ENCODE measurements around the gene TSNAX. TPM values are rescaled to one million over a fixed set of nuclear protein-coding genes. Genes with fewer than 3 reads are reported as not detected.
"Not testable (repeated sequence)": the region's sequence is repeated elsewhere in the genome, so short reads cannot be mapped to it uniquely, and the experiment has no call there.

Gene TSNAX
- total RNA-seq, 1 donor from 2014 or later, result 26.7 TPM

DNA sequence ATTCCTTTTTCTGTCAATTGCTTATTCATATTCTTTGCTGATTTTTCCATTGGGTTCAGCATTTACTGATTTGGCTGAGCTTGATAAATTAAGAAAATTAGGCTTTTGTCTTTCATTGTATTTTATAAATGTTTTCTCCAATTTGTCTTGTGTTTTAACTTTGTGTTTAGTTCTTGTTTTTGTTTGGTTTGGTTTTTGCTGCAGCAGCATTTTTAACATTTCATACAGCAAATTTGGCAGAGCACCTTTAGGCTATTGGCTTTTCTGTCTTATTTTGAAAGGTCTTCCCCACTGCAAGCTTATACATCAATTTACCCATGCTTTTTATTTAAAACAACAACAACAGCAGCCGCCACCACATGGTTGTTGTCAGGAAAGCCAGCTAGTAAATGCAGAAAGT, 64.3 kb downstream of the TSNAX start:
- DNase-seq, result no peak
- no peak for ATAC-seq
- intact Hi-C loops (cut with micrococcal nuclease), result no loop called here

DNA sequence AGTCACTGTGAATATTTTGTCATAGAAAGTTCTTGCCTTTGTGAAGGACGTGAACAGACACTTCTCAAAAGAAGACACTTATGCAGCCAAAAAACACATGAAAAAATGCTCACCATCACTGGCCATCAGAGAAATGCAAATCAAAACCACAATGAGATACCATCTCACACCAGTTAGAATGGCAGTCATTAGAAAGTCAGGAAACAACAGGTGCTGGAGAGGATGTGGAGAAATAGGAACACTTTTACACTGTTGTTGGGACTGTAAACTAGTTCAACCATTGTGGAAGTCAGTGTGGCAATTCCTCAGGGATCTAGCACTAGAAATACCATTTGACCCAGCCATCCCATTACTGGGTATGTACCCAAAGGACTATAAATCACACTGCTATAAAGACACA, 64.8 kb downstream of the TSNAX start:
- DNase-seq; ATAC-seq; intact Hi-C loops (cut with micrococcal nuclease): not testable (repeated sequence)

DNA sequence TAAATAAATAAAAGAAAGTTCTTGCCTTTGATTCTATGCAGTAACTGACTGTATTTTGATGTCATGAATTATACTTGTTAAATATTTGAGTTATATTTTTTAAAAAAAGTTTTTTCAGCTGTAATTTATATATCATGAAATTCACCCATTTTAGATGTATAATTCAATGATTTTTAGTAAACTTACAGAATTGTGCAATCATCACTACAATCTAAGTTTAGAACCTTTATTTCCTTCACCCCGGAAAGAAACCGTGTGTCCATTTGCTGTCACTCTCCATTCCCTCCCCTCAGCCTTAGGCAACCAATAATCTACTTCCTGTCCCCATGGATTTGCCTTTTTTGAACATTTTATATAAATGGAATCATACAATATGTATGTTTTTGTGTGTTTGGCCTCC, 65.7 kb downstream of the TSNAX start:
- intact Hi-C loops (cut with micrococcal nuclease), result no loop called here
- no peak for ATAC-seq
- no peak for DNase-seq

DNA sequence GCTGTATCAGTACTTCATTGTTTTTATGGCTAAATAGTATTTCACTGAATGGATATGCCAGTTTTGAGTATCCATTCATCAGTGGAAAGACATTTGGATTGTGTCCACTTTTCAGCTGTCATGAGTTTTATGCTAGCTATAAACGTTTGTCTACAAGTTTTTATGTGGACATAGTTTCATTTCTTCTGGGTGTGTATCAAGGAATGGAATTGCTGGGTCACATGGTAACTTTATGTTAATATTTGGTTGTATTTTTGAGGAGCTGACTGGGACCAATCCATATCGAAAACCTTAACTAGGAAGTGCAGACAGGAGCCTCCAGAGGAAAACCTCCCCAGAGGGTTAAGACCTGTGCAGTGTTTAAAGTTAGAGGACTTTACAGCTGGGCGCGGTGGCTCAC, 66.3 kb downstream of the TSNAX start:
- no peak for DNase-seq
- intact Hi-C loops (cut with micrococcal nuclease), result no loop called here
- no peak for ATAC-seq

DNA sequence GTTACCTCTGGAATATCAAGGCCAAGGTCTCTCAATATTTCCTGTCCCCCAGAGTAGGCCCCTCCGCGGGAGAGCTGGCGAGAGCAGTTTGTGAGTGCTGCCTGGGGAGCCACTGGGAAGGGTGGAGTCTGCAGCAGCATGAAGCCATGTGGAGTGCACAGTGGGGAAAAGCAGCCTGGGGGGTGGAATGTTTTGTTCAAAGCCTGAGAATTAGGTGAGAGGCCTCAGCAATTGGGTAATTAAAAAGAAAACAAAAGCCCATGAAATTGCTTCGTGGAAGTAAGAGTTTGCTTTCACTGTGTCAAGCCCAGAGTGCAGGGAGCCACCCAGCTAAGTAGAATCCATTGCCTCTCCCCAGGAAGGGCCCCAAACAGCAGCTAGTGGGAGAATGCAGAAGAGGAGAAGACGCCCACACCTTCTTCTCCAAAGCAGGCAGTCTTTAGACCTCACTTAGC, 67.9 kb downstream of the TSNAX start:
- DNase-seq (no peak), ATAC-seq (peak; percentile 25)
- intact Hi-C loops (cut with micrococcal nuclease), result no loop called here

DNA sequence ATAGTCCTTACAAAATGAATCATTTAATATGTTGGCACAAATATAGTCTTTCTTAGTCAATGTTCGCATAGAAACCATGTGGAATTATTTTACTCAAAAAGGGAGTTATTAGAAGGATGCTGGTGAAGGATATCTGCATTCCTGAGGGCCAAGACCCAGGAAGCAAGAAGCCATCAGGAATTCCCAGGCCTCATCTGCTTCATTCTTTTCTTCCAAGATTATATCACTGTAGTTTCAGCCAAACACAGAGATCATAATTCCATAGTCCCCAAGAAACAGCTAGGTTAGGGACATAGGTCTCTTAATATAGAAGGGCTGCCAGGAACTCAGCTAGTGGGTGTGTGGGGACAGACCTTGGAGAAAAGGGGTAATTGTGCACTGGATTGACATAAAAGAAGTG, 69.5 kb downstream of the TSNAX start:
- intact Hi-C loops (cut with micrococcal nuclease), result no loop called here
- DNase-seq (no peak), ATAC-seq (no peak)

DNA sequence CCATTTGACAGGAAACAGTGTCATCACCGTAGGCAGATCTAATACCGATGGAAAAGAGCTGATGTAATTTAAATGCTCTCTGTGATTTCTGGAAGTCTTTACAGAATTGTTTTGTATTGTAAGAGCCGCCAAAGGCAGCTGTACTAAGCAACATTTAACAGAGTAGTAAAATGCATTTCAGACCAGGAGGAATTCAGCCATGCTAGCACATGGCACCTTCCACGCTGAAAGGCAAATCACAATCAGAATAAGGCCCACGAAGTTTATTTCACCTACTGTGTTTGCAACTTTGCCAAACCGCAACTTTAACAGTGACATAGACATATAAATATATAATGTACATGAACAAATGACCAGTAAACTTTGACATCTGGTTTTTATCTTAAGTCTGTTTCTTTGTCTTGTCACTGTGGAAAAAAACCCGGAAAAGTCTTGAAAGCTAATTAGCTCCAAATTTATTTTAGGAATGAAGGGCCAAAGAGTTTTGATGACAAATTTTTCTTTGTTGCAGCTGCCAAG, 72.0 kb downstream of the TSNAX start:
- ATAC-seq, result peak; percentile 41
- intact Hi-C loops (cut with micrococcal nuclease), result loop anchor here (5.0 kb wide), 1 partner anchor 248 kb away; no protein-coding TSS in a partner anchor

DNA sequence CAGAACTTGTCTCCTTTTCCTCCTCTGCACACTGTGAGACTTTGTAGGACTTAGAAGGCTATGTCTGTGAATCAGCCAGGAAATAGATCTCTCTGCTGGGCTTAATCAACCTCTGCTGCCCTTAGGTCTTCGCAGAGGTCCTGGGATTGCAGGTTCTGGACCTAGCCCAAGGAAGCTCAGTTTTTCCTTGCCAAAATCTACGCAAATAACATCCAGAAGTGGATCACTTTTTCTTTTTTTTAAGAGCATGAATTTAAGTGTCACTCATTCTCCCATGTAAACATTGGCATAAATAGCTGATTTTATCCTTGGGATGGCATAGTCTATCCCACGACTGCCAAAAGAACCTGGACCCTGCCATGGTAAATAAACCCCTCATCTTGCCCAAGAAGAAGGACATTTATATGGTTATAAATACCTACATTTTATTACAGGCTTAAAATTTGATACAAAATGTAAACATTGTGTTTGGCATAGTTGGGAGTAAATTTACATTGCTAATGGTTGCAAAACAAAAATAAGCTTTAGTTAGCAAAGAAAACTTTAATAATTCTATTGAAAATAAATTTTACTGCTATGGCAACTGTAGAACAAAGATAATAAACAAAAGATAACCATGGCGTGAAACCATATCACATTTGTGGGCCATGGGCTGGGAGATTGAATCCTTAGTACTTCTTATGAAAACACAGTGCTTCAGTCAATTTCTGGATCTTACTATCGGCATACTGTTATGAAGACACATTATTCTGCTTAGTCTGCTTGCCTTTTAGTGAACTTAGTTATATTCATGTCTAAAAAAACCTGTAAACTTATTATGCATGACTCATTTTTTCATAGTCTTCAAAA, 73.6 kb downstream of the TSNAX start:
- intact Hi-C loops (cut with micrococcal nuclease), result loop anchor here (5.0 kb wide), 1 partner anchor 250 kb away; no protein-coding TSS in a partner anchor

More for the DNA sequence above, 72.0 kb downstream of the TSNAX start:
- DNase-seq, result no peak

DNA sequence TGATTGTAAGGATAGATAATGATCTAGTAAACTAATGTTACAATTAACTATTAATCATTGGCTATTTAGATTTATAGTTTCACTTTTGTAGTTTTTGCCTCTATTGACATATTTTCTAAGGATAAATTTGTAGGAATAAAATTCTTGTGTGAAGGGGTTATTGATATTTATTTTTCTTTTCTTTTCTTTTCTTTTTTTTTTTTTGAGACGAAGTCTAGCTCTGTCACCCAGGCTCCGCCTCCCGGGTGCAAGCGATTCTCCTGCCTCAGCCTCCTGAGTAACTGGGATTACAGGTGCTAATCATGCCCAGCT, 74.2 kb downstream of the TSNAX start:
- intact Hi-C loops (cut with micrococcal nuclease), result loop anchor here (5.0 kb wide), 1 partner anchor 250 kb away; no protein-coding TSS in a partner anchor
- ATAC-seq, result no peak

More for the DNA sequence above, 73.6 kb downstream of the TSNAX start:
- DNase-seq, result no peak
- ATAC-seq, result peak; percentile 75

DNA sequence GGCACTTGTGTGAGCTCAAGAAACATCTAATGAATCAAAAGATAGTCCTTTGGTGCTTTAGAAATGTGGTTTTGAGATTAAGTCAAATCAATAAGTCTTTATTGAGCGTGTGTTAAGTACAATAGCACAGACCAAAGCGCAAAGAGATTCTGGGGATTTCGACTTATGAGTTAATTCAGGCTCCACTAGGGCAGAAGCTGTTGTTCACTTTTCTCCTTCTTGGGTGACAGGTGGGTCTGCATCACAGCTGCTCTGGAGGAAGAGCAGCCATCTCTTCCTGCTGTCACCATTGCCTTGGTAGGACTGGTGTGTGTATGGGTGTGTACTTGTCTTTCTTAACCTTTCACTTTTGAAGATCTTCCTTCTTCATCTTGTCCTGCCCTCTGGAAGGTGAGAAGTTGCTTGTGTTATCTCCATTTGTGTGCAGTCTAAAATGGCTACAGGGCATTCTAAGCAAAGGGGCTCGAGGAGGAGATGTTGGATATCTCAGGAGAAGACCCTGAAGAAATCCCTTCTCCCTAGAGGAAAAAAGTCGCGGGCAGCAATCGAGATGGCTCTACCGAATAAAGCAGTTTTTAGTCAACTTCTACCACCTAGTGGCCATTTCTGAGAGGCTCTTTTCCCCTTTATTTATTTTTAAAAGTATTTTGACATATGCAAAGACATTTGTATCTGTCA, 75.3 kb downstream of the TSNAX start:
- no peak for DNase-seq
- intact Hi-C loops (cut with micrococcal nuclease), result loop anchor here (5.0 kb wide), 1 partner anchor 251 kb away; no protein-coding TSS in a partner anchor
- peak; percentile 53 for ATAC-seq

More for the DNA sequence above, 74.2 kb downstream of the TSNAX start:
- DNase-seq, result no peak

DNA sequence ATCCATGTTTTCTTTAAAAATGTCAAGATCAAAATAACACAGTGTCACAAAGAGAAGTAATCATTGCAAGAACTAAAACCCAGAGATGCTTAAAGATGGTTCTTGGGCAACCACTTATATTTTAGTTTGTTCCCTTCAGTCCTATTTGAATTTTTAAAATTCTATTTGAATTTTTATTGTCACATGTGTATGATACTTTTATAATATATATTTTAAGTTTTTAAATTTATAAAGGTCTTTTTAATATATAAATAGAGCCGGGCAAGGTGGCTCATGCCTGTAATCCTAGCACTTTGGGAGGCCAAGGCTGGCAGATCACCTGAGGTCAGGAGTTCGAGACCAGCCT, 75.8 kb downstream of the TSNAX start:
- ATAC-seq (no peak), DNase-seq (no peak)
- intact Hi-C loops (cut with micrococcal nuclease), result loop anchor here (5.0 kb wide), 1 partner anchor 252 kb away; no protein-coding TSS in a partner anchor

DNA sequence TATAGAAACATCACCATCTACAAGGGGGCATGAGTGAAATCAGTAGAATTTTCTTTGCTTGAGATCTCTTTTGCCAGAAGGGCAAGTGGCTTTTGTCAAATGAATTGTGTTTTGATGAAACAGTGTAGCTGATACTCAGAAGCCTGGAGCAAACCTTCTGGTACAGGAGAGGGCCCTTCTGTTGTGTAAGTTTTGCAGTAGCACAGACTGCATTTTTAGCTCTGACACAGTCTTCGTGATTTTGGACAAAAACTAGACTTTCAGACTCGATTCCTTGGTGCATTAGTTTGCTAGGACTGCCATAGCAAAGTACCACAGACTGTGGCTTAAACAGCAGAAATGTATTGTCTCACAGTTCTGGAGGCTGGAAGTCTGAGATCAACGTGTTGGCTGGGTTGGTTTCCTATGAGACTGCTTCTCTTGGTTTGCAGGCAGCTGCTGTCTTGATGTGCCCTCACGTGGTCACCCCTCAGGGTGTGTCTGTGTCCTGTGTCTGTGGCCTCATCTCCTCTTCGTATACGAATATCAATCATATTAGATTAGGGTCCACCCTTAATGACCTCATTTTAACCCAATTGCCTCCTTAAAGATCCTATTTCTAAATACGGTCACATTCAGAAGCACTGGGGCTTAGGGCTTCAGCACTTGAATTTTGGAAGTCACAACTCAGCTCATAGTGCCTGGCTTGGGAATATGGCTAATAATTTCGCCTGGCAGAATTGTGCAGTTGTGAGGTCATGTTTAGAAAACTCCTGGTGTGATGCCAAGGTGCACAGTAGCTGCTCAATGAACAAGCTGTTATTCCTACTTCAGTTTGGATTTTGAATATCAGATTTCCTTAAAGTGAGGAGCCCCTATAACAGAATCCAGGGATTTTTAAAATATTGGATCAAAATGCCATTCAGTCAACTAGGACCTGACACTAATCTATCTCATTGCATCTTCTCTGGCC, 77.0 kb downstream of the TSNAX start:
- ATAC-seq (peak; percentile 31), DNase-seq (no peak)
- intact Hi-C loops (cut with micrococcal nuclease), result no loop called here

DNA sequence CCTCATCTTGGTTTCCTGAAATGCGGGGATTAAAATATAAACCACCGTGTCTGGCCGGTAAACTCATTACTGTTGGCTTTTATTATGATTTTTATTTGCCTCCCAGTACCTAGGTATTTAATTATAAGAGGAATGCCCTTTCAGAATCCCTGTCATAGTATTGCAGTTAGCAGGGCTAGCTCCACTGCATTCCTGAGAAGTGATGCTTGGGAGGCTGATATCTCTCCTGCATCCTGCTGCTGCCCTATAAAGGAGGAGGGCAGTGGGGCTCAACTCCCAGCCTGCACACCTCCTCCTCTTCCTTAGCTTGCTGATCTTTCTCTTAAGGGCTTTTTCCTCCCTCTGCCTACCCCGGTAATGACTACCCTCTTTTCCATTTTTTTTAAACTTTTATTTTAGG, 78.2 kb downstream of the TSNAX start:
- ATAC-seq (no peak), DNase-seq (no peak)
- intact Hi-C loops (cut with micrococcal nuclease), result no loop called here

DNA sequence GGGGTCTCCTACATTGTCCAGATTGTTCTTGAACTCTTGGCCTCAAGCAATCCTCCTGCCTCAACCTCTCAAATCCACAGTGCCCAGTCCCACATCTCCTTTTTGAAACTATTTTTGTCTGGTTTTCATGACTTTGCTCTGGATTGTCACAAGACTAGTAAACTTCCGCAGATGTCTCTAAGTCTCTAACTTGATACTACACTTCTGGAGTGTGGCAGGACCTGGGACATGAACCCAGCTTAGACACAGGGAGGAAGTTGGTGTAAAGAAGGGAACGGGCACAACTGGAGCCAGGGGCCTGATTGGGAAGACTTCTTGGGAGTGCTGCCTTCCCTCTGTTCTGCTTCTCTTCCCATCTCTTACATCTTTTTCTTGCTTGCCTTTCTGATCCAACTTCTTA, 81.9 kb downstream of the TSNAX start:
- intact Hi-C loops (cut with micrococcal nuclease), result no loop called here
- ATAC-seq (peak; percentile 58), DNase-seq (no peak)

DNA sequence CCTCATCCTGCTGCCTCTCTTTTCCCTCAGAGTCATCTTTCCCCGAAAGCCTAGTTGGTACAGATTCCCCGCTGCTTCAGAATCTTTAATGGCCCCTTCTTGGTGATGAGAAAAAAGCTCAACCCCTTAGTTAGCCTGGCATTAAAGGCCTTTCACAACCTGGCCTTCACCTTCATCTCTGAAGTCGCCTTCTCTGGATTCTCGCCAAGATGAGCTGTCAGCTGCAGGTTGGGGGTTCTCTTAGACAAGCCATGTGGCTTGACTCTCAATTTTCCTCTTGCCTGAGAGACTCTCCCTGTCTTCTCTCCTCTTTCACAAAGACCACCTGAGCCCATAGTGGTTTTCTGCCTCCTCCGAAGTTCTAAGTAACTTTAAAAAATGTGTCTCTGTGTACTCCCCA, 82.6 kb downstream of the TSNAX start:
- no peak for ATAC-seq
- intact Hi-C loops (cut with micrococcal nuclease), result no loop called here
- DNase-seq, result no peak

DNA sequence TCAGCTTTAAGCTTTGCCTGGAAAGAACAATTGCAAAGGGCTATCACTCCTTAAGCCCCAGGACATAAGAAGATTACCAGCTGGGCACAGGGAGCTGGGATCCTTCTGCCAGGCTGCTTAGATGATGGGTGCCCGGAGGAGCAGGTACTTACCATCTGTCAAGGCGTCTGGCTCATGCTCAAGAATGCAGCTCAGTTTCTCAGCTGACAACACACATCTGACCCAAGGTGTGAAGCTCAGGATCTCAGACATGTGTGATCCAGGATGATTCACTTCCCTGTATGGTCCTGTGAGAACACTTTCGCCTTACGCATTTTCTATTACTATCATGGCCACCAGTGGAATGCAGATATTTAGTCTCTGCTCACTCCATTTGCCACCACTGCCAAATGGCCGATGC, 83.4 kb downstream of the TSNAX start:
- intact Hi-C loops (cut with micrococcal nuclease), result no loop called here
- DNase-seq, result no peak

DNA sequence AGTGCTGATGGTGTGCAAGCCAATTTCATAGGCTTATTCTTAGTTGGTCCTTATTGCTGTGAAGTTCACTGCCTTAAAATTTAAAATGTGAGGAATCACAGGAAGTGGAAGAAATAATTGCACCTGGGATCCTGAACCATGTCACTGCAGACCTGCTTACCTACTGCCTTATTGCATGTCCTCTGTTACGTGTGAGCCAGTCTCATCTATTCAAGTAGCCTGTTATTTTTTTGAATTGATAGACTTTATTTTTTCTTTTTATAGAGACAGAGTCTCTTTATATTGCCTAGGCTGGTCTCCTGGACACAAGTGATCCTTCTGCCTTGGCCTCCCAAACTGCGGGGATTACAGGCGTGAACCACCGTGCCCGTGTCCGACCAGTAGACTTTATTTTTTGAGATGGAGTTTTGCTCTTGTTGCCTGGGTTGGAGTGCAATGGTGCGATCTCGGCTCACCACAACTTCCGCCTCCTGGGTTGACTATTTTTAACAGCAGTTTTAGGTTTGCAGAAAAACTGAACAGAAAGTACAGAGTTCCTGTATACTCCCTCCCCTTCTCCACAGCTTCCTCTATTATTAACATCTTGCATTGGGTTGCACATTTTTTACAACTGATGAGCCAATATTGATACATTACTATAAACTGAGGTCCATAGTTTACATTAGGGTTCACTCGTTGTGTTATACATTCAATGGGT, 84.1 kb downstream of the TSNAX start:
- ATAC-seq (peak; percentile 70), DNase-seq (no peak)
- intact Hi-C loops (cut with micrococcal nuclease), result no loop called here

More for the DNA sequence above, 83.4 kb downstream of the TSNAX start:
- ATAC-seq, result no peak
